Activated naive CD8-positive, alpha-beta T cell treated with anti-CD3 and anti-CD28 coated beads, Interleukin-2, amount 50 U/mL, for 16 hours (primary cell): ENCODE data around the gene TEX22.

Experiments
- DNase-seq: peaks from one replicate; pipeline ENCODE4 v3.0.0-alpha.2; 2020; ENCODE audit warnings: low read depth, low spot score

The TEX22 gene

GRCh38 chr14:105455766-105456660 is 57.7 kb downstream of the TEX22 start:
- DNase-seq: no peak

GRCh38 chr14:105456736-105457617 is 58.6 kb downstream of the TEX22 start:
- no peak for DNase-seq

GRCh38 chr14:105458010-105458409 is 59.7 kb downstream of the TEX22 start:
- no peak for DNase-seq

GRCh38 chr14:105458571-105458970 is 60.2 kb downstream of the TEX22 start:
- no peak for DNase-seq

- DNase-seq: no peak
Measured at GRCh38 chr14:105460116-105460515, 61.8 kb downstream of the TEX22 start.

- no peak for DNase-seq
Measured at GRCh38 chr14:105460616-105461015, 62.3 kb downstream of the TEX22 start.

GRCh38 chr14:105461903-105462302 is 63.6 kb downstream of the TEX22 start:
- no peak for DNase-seq
